ENCODE data around the gene APOL3.

- no peak for TF ChIP-seq CTCF (IDR thresholded peaks at IDR 0.05)
- no peak for TF ChIP-seq EP300 (IDR thresholded peaks at IDR 0.05)
Observed at GRCh38 chr22:36147196-36147791, 13.3 kb downstream of the APOL3 start.

All from ovary (tissue), 3 donors.